T-helper 22 cell (primary cell): ENCODE data around the gene P2RX5.
A peak's percentile ranks its signal among the peaks of the same experiment; 100 is the strongest.

Experiments used
- DNase-seq: peaks from one replicate; pipeline ENCODE4 v3.0.0-alpha.2; 2020; ENCODE audit warnings: low read depth

Gene P2RX5

GRCh38 chr17:3657588-3657869 is 38.4 kb downstream of the P2RX5 start:
- DNase-seq, result no peak

GRCh38 chr17:3656755-3657587 is 39.0 kb downstream of the P2RX5 start:
- no peak for DNase-seq

GRCh38 chr17:3656353-3656752 is 39.6 kb downstream of the P2RX5 start:
- no peak for DNase-seq

GRCh38 chr17:3655766-3656165 is 40.2 kb downstream of the P2RX5 start:
- DNase-seq, result no peak

GRCh38 chr17:3647769-3648555 is 48.0 kb downstream of the P2RX5 start:
- DNase-seq, result no peak

GRCh38 chr17:3647251-3647650 is 48.7 kb downstream of the P2RX5 start:
- no peak for DNase-seq

- DNase-seq, result no peak
Observed at GRCh38 chr17:3645310-3645709, 50.6 kb downstream of the P2RX5 start.

- DNase-seq, result no peak
Observed at GRCh38 chr17:3643889-3644349, 52.0 kb downstream of the P2RX5 start.

GRCh38 chr17:3641717-3642486 is 54.1 kb downstream of the P2RX5 start:
- DNase-seq, result no peak

GRCh38 chr17:3641014-3641413 is 54.9 kb downstream of the P2RX5 start:
- no peak for DNase-seq

GRCh38 chr17:3639981-3640596 is 55.9 kb downstream of the P2RX5 start:
- DNase-seq, result no peak

GRCh38 chr17:3636908-3637373 is 59.0 kb downstream of the P2RX5 start:
- DNase-seq, result no peak

- DNase-seq, result peak; percentile 92
Observed at GRCh38 chr17:3636154-3636907, 59.6 kb downstream of the P2RX5 start, which contains the start of the genes CTNS and SHPK. Gene CTNS (plus strand): TSS chr17:3636760. CDS start chr17:3640207, 3,447 bp downstream. Gene SHPK (minus strand): TSS chr17:3636250. CDS start chr17:3636219, 31 bp downstream.

GRCh38 chr17:3635474-3636153 is 60.3 kb downstream of the P2RX5 start:
- no peak for DNase-seq

- no peak for DNase-seq
Observed at GRCh38 chr17:3632287-3632686, 63.7 kb downstream of the P2RX5 start.

- no peak for DNase-seq
Observed at GRCh38 chr17:3630781-3631180, 65.2 kb downstream of the P2RX5 start.

- no peak for DNase-seq
Observed at GRCh38 chr17:3627769-3628167, 68.2 kb downstream of the P2RX5 start.

GRCh38 chr17:3626831-3627768 is 68.9 kb downstream of the P2RX5 start:
- no peak for DNase-seq
